Occipital lobe (tissue), 2 donors: ENCODE measurements around the gene NACC2. TPM values are rescaled to one million over a fixed set of nuclear protein-coding genes. Genes with fewer than 3 reads are reported as not detected.

ENCODE experiments used
- DNase-seq: peaks from one replicate; lab custom pipeline; 2025; lab: John Stamatoyannopoulos, UW
- total RNA-seq: library from RNA; depleted of rRNA; stranded (reverse); fragments of >200 nt; gene quantifications from one replicate; pipeline ENCODE4 v1.2.3, GENCODE V29; 2014

The NACC2 gene
- total RNA-seq, 1 donor from 2014 or later, result 5.9 TPM

- no peak for DNase-seq
These were observed 80.8 kb downstream of the NACC2 start for GRCh38 chr9:136014147-136014923.

GRCh38 chr9:136013524-136014034, 81.5 kb downstream of the NACC2 start:
- DNase-seq, result no peak

GRCh38 chr9:136013116-136013515, 82.0 kb downstream of the NACC2 start:
- DNase-seq, result no peak

GRCh38 chr9:136012651-136013050, 82.4 kb downstream of the NACC2 start:
- no peak for DNase-seq

GRCh38 chr9:136011703-136012496, 83.2 kb downstream of the NACC2 start:
- no peak for DNase-seq

- DNase-seq, result no peak
These were observed 83.8 kb downstream of the NACC2 start for GRCh38 chr9:136011376-136011702.

GRCh38 chr9:136010615-136011361, 84.3 kb downstream of the NACC2 start:
- DNase-seq, result no peak

GRCh38 chr9:136010176-136010575, 84.9 kb downstream of the NACC2 start:
- DNase-seq, result no peak

GRCh38 chr9:136009516-136009915, 85.6 kb downstream of the NACC2 start:
- DNase-seq, result no peak

GRCh38 chr9:136008693-136008997, 86.4 kb downstream of the NACC2 start:
- DNase-seq, result no peak

- no peak for DNase-seq
These were observed 87.0 kb downstream of the NACC2 start for GRCh38 chr9:136007934-136008692.

GRCh38 chr9:136007276-136007933, 87.7 kb downstream of the NACC2 start:
- DNase-seq, result no peak

- DNase-seq, result no peak
These were observed 88.9 kb downstream of the NACC2 start for GRCh38 chr9:136006169-136006568.

GRCh38 chr9:136004712-136005111, 90.4 kb downstream of the NACC2 start:
- no peak for DNase-seq

GRCh38 chr9:136004219-136004618, 90.9 kb downstream of the NACC2 start:
- no peak for DNase-seq

GRCh38 chr9:136003411-136004218, 91.5 kb downstream of the NACC2 start:
- DNase-seq, result no peak

- DNase-seq, result no peak
These were observed 92.2 kb downstream of the NACC2 start for GRCh38 chr9:136002881-136003280.

- DNase-seq, result no peak
These were observed 92.9 kb downstream of the NACC2 start for GRCh38 chr9:136002215-136002614.

GRCh38 chr9:136001231-136001630, 93.9 kb downstream of the NACC2 start:
- DNase-seq, result no peak
